OCI-LY3 (cell line): ENCODE results near the gene SLC6A9.

Experiments used
- EZH2phosphoT487 ChIP-seq: fragments of 200-600 bp; shearing (Covaris generic); IDR thresholded peaks from 2 replicates; pipeline ENCODE4 v1.6.1; 2018; ENCODE audit warnings: antibody characterized with exemption, mixed run types, low read depth
- TF ChIP-seq, protein P1 (sequence below): fragments of 200-600, 300-600 bp; sonication (generic); IDR thresholded peaks from 2 replicates; pipeline ENCODE4 v1.5.1; 2014; ENCODE audit warnings: antibody characterized with exemption, low read length, low read depth

DNA sequence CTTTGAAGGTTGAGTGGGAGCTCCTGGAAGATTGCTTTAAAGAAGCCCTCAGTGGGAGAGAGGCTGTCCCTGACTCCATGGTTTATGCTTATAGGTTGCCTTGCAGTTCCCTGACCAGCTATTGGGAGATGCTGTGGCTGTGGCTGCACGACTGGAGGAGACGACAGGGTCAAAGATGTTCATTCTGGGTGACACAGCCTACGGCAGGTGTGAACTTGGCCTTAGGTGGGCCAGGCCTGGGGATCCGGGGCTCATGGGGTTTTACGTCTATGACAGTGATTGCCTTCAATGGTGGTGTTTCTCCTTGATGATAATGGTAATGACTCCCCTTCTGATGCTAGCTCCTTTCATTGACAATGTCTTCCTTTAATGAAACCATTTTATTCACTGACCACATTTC lies 60.8 kb downstream of the SLC6A9 start:
- TF ChIP-seq, protein P1, sequence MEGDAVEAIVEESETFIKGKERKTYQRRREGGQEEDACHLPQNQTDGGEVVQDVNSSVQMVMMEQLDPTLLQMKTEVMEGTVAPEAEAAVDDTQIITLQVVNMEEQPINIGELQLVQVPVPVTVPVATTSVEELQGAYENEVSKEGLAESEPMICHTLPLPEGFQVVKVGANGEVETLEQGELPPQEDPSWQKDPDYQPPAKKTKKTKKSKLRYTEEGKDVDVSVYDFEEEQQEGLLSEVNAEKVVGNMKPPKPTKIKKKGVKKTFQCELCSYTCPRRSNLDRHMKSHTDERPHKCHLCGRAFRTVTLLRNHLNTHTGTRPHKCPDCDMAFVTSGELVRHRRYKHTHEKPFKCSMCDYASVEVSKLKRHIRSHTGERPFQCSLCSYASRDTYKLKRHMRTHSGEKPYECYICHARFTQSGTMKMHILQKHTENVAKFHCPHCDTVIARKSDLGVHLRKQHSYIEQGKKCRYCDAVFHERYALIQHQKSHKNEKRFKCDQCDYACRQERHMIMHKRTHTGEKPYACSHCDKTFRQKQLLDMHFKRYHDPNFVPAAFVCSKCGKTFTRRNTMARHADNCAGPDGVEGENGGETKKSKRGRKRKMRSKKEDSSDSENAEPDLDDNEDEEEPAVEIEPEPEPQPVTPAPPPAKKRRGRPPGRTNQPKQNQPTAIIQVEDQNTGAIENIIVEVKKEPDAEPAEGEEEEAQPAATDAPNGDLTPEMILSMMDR: no peak
- no peak for TF ChIP-seq EZH2phosphoT487
